HG02759 (cell line): Measurements from ENCODE around the gene C10orf90.
"Not testable (repeated sequence)": the region's sequence is repeated elsewhere in the genome, so short reads cannot be mapped to it uniquely, and the experiment has no call there.

Experiments used
- ATAC-seq: cut with Tn5 transposase; IDR thresholded peaks from one replicate; pipeline ENCODE4 v1.9.1; 2021; ENCODE audit warnings: mild to moderate bottlenecking, moderate library complexity; ENCODE audit not compliant: unreplicated experiment

Gene C10orf90

DNA sequence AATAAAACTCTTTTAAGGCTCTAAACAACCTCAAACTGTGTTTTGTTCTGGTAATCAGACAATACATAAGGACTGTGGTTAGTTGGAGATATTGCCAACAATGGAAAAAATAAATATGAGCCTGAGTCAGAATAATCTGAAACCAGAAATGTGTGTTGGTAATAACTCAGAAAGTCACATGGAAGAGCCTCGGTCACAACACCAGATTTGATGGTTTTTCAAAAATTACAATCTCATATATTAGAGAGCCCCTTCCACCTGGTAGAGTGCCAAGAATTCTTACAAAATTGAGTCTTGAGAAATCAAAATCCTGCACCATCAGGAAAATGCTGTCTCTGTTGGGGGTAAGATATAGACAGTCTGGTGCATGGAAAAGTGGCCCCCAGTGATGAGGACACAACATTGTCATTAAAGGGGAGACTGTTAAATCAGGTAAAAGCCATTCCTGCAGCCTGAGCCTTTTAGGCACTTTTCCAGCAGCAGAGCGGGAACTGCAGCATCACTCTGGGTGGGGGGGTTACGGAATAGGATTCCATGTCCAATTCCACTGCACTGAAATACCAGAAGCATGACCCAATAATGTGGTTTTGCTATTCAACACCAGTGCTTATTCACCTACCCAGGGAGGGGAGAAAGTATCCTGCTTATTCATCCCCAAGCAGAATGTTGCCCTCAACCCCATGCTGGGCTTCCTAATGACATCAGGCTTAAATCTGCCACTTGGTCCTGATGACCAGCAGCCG lies 272.7 kb downstream of the C10orf90 start:
- no peak for ATAC-seq

DNA sequence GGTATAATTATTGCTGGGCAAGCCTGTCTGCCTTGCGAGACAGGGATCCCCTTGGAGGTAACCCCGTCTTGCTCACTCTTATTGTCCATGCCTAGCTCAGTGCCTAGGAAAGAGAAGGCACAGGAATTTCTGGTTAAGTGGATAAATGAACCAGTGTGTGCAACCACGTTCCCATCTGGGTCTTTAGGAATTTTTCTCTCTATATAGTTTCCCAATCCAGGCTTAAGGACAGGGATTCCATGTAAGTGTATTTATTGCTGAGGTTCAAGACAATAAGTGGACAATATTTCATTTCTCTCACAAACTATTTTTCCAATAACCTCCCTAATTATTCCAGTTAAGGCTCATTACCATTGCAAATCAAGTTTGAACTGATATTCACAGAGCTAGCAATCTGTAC lies 273.3 kb downstream of the C10orf90 start:
- no peak for ATAC-seq

DNA sequence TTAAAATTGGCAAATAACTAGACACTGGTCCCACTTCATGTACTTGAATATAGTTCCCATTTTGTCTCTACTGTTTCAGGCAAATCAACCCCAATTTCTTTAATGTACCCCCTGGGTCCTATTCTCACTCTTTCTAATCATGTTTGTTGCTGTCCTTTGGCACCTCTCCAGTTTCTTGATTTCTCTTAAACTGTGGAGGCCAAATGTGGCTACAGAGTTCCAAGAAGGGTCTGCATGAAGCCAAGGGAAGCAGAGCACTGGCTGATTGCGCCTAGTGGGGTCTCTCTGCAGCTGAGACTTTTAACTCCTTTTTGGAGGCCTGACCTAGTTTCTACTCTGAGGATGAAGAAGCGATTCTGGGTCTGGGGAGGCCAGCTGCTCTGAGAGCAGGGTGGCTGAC lies 275.5 kb downstream of the C10orf90 start:
- no peak for ATAC-seq

DNA sequence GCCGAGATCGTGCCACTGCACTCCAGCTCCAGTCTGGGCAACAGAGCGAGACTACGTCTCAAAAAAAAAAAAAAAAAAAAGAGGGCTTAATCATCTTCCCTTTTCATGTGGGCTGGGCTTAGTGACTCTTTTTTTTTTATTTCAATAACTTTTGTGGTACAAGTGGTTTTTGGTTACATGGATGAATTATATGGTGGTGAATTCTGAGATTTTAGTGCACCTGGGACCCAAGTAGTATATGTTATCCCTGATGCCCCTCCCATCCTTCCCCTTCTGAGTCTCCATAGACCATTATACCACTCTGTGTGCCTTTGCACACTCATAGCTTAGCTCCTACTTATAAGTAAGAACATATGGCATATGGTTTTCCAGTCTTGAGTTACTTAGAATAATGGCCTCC lies 277.4 kb downstream of the C10orf90 start:
- no peak for ATAC-seq

DNA sequence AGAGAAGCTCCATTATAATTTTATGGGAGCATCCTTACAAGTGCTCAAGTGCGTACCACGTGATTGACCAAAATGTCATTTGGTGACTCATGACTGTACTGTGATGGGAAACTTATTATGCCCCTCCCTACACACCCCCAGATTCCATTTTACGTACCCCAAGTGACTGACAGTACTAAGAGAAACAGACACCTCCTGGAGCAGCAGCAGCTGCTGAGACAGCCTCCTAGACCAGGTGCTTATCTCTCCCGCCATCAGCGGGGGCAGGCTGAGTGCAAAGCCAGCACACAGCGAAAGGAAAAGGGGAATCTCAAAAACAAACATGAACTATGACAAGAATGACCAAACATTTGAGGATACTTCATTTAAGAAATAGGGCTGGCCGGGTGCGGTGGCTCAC lies 278.0 kb downstream of the C10orf90 start:
- no peak for ATAC-seq

DNA sequence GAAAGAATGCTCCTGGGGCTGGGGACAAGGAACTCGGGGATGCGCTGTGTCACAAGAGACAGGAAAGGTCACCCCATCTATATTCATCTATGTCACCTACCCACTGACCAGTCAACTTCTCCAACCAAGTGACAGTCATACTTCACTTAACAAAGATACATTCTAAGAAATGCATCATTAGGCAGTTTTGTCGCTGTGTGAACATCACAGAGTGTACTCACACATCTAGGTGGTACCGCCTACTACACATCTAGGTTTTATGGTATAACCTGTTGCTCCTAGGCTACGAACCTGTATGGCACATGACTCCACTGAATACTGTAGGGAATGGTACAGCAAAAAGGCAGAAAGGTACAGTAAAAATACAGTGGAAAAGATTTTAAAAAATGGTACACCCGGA lies 278.4 kb downstream of the C10orf90 start:
- no peak for ATAC-seq

DNA sequence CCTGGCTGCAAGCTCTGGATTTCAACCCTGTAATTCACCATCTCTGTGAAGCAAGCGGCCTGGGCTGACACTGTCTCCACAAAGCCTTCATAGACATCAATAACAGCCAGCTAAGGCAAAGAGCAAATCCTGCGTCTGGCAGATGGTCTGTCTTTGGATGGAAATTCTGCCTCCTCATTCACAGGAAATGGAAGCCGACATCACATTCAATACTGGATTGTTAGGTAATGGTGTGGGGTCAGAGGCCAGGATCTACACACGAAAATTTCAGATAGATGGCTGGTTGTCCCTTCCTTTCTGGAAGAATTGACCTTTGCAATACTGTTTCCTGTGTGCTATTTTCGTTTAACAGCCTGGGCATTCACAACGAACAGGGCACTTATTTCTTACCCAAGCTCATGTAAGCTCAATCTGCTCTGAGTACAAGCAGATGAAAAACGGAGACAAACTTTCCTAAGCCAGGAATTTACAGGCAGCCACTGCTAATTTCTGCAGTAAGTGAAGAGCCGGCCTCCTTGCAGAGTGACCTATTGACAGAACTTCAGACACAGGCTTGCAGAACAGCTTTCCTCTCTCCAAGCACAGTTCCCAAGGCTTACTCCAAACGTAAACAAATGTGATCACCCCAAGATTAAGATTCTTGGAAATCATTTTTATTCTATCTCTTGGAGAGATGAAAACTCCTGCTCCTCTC lies 279.2 kb downstream of the C10orf90 start:
- no peak for ATAC-seq

DNA sequence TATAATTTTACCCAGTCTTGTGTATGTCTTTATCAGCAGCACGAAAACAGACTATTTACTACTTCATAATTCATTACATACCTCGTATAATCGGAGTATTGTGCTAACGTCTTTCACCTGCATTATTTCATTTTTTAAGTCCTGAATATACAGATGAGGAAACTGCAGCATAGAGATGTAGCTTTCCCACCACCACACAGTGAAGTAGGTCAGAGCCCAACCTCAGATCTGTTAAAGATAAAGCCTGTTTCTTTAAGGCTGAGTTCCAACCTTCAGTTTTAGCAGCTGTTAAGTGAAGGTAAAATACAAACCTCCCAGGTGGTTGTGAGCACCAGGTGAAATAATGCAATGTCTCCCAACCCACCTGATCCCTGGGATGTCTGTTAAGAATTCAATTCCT lies 280.2 kb downstream of the C10orf90 start:
- no peak for ATAC-seq

DNA sequence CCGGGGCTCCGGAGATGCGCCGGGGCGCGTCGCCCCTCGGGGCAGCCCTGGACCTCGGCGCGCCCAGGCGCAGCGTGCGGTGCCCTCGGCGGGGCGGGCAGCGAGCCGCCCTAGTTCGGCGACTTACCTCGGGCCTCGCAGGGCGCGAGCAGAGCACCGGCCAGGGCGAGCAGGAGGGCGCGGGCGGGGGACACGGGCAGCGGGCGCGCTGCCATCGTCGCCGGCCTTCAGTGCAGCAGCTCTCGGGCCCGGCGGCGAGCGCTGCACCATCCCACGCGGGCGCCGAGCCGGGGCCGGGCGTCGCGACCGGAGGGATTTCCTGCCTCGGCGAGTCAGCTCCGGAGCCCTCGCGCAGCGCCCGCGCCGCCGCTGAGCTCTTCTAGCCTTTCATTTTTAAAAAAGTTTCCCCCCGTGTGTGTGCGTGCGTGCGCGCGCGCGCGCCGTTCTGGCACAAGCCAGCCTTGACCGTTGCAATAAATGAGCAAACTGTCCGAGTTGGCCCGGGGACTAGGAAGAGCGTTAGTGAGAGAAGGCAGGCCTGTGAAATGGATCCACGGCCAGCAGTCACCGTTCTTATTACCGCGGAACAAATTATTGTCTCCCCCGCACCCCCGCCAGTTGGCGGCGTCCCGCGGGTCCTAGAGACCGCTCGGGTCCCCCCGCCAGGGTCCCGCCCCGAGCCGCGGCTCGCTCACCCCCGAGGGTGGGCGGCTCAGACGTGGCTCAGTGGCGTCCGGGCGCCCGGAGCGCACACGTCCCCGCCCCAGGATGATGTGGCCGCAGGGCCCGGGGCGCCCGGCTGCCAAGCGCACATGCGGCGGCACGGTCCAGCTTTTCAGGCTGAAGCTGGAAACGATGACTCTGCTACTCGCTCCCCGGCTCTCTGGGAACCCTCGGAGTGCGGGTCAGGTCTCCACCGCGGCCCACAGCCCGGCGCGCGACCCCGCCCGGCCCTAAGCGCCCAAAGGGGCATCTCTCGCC lies 282.3 kb downstream of the C10orf90 start, which contains the start of gene ADAM12:
Gene ADAM12 (minus strand): TSS at position 547 of the 981 bp plus-strand sequence. CDS start 332 bp downstream, at position 215.
- ATAC-seq = peak; percentile 34

DNA sequence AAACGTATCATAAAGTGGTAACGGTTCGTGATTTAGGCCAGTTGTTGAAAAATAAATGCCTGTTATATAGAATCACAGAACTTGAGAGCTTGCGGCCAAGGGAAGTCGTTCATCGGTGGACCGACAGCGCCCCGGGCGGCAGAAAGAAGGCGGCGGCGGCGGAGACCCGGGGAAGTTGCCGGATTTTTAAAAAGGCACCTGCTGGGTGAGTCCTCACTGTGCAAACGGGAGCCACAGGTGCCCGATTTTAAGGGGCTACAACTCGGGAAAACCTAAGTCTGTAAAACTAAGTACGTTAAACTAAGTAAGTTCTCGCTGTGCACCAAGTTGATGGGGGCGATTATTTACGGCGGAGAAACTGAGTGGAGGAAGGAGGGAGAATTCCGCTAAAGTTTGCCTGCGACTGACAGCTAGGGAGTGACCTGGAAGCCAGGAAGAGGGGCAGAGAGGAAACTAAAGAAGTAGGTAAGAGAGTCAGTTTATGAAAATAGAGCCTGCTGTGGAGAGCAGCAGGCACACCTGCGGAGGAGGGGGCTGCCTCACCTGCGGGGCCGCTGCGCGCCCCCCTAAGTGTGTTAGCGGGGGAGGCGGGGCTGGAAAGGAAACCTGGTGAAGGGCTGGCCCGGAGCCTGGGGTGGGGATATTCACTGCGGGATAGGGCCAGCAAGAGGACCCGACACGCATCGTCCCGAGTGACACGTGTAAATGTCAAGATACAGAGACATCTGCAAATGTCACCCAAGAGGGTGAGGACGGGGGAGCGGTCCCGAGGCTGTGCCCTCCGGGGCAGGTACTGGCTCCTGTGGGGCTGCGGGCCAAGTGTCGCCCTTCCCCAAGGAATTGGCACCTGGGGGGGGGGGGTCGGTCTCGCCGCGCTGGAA lies 283.2 kb downstream of the C10orf90 start:
- peak; percentile 60 for ATAC-seq

DNA sequence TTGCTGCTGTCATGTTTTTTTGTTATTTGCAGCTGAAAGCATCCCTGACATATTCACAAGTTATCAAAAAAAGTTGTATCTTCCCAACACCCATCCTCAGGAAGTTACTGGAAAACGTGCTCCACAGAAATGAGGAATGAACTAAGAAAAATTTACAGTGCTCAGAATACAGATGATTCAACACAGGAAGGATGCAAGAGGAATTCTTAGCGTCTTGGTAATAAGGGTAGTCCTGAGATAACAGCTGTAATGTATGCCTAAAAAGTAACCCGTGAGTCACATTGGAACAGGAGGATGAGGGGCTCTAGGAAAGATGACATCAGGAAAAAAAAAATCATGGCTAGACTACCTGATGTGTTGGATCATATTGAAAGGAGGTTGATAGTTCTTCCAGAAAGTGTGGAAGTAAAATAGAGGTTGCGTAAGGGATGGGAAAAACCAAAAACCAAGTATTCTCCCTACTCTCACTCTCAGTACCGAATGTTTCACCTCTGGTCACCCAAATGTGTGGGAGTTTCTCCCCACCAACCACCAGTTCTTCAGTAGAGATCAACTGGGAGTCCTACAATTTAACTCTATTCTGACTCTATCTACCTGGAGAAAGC lies 286.1 kb downstream of the C10orf90 start:
- ATAC-seq = no peak

DNA sequence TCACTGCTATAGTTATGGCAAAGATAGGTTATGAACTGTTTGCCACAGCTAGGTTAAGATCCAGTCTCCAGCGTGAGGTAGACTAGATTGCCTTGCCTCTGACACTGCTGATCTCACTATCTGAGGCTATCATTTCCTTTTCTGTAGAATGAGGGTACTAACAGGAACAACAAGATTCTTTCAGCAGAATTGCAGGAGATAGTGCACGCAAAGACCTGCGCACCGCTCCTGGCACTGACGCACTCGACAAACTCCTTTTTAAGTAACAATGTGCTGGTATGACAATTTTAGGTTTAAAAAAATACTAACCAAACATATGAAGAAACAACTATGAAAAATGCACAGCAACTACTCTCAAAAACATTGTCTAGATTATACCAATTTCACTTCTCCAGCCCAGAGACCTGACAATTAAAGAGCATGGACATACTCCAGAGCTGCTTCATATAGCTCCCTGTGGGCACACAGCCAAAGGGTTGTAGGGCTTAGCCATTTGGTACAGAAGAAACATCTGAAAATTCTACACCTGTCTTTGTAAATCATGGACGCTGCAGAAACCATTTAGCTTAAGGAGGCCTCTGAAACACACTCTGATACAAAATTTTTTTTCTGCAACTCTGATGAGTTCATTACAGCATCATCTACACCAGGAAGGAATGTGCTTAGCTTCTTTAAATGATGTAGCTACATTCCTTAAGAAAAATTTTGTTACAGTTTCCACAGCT lies 290.0 kb downstream of the C10orf90 start:
- ATAC-seq = no peak

DNA sequence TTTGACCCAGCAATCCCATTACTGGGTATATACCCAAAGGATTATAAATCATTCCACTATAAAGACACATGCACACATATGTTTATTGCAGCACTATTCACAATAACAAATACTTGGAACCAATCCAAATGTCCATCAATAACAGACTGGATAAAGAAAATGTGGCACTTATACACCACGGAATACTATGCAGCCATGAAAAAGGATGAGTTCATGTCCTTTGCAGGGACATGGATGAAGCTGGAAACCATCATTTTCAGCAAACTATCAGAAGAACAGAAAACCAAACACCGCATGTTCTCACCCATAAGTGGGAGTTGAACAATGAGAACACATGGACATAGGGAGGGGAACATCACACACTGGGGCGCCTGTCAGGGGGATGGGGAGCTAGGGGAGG lies 291.3 kb downstream of the C10orf90 start:
- ATAC-seq = not testable (repeated sequence)

DNA sequence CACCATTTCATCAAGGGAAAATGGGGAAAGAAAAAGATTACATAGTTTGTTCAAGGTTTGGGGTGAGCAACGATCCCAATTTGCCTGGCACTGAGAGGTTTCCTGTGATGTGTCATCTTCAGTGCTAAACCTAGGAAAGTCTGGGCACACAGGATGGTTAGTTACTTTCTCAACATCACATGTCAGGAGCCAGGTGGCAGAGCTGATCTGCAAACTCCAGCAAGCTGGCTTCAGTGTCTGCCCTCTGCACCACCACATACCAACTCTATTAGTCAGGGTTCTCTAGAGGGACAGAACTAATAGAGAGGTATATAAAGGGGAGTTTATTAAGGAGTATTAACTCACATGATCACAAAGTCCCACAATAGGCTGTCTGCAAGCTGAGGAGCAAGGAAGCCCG lies 293.5 kb downstream of the C10orf90 start:
- no peak for ATAC-seq

DNA sequence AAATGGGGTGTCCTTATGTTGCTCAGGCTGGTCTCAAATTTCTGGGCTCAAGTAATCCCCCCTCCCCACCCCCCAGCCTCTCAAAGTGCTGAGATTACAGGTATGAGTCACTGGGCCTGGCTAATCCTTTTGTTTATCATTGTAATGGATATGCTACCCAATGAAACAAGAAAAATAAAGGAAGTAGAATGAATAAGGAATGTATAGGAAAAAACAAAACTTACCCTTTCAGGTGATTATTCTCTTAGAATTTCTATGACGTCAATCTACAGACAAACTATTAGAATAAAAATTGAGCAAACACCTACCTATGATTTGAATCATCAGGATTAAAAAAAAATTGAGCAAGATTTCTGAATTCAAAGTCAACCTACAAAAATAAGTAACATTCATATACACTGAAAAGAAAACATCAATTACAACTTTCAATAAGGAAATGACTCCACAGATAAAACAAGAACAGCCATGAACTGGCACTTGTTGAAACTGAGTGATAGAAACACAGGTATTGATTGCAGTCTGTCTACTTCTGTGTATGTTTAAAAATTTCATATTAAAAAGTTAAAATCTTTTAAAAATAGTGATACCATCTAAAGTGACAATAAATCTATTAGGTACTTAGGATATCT lies 294.5 kb downstream of the C10orf90 start:
- no peak for ATAC-seq

DNA sequence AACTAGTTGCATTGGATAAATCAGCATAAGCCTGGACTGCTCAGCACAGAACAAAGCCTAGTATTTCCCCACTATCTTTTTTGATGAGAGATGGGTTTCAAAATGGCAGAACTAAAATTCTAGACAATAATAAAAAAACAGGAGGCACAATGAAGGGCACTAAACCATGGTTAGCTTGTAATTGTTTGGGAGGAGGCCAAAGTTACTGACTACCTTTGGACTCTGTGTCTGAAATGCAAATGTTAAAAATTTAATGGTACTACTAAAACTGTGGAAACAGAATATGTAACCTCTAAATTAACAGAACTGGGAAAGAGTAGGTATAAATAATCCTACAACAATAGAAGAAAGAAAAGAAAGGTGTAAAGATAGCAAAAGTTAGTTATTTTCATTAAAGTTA lies 295.2 kb downstream of the C10orf90 start:
- ATAC-seq = no peak
